Stimulated activated CD8-positive, alpha-beta memory T cell treated with anti-CD3 and anti-CD28 coated beads, Interleukin-7, amount 100 ng/mL, for 1 hour (primary cell): ENCODE results near the gene ZNF333.

Experiments used
- DNase-seq, 2 donors: peaks; one replicate each; pipeline ENCODE4 v3.0.0-alpha.2; 2020; ENCODE audit warnings: low read depth in 2 of 2

Gene ZNF333

GRCh38 chr19:14689598-14690503 lies at the start of gene ZNF333:
Gene ZNF333 (plus strand): TSS chr19:14690048. CDS start chr19:14693492, 3,444 bp downstream.
- DNase-seq = peak; percentile 96 to 98

- DNase-seq = no peak
Observed at GRCh38 chr19:14648506-14648905, 41.3 kb upstream of the ZNF333 start.

GRCh38 chr19:14649020-14649419 lies 40.8 kb upstream of the ZNF333 start:
- DNase-seq = no peak

GRCh38 chr19:14650161-14650560 lies 39.7 kb upstream of the ZNF333 start:
- DNase-seq = no peak

GRCh38 chr19:14654786-14655560 lies 34.9 kb upstream of the ZNF333 start:
- no peak for DNase-seq

GRCh38 chr19:14655726-14656125 lies 34.1 kb upstream of the ZNF333 start:
- DNase-seq = no peak

GRCh38 chr19:14659874-14660489 lies 29.9 kb upstream of the ZNF333 start:
- DNase-seq = no peak

- DNase-seq = no peak
Observed at GRCh38 chr19:14661372-14661924, 28.4 kb upstream of the ZNF333 start.

- no peak for DNase-seq
Observed at GRCh38 chr19:14669940-14670339, 19.9 kb upstream of the ZNF333 start.

- DNase-seq = no peak
Observed at GRCh38 chr19:14670408-14670807, 19.4 kb upstream of the ZNF333 start.

- DNase-seq = no peak
Observed at GRCh38 chr19:14672188-14672872, 17.5 kb upstream of the ZNF333 start.

- DNase-seq = no peak
Observed at GRCh38 chr19:14673088-14673487, 16.8 kb upstream of the ZNF333 start.

GRCh38 chr19:14674764-14675163 lies 15.1 kb upstream of the ZNF333 start, which contains the start of gene ADGRE3:
Gene ADGRE3 (minus strand): TSS chr19:14674844. CDS start chr19:14674770, 74 bp downstream.
- DNase-seq = no peak

- no peak for DNase-seq
Observed at GRCh38 chr19:14676762-14677161, 13.1 kb upstream of the ZNF333 start.

GRCh38 chr19:14677464-14677863 lies 12.4 kb upstream of the ZNF333 start:
- no peak for DNase-seq

- DNase-seq = no peak
Observed at GRCh38 chr19:14678199-14678598, 11.6 kb upstream of the ZNF333 start.

GRCh38 chr19:14682084-14682483 lies 7.8 kb upstream of the ZNF333 start:
- no peak for DNase-seq

- no peak for DNase-seq
Observed at GRCh38 chr19:14683439-14683838, 6.4 kb upstream of the ZNF333 start.

- no peak for DNase-seq
Observed at GRCh38 chr19:14686411-14686810, 3.4 kb upstream of the ZNF333 start.

- no peak for DNase-seq
Observed at GRCh38 chr19:14694641-14695266, 4.9 kb downstream of the ZNF333 start.

GRCh38 chr19:14695471-14695870 lies 5.6 kb downstream of the ZNF333 start:
- no peak for DNase-seq
